ENCODE measurements around the gene CFAP45.

Gene CFAP45

GRCh38 chr1:159900086-159900680 lies at the start of gene CFAP45:
TSS of gene CFAP45 (minus strand) at chr1:159900165. CDS start at chr1:159900098, 67 bp downstream.
- DNase-seq: no peak

- no peak for DNase-seq
Measured at GRCh38 chr1:159949123-159949522, 49.2 kb upstream of the CFAP45 start.

- DNase-seq: no peak
Measured at GRCh38 chr1:159947942-159948341, 48.0 kb upstream of the CFAP45 start.

- no peak for DNase-seq
Measured at GRCh38 chr1:159946242-159947187, 46.5 kb upstream of the CFAP45 start.

- DNase-seq: no peak
Measured at GRCh38 chr1:159945483-159946241, 45.7 kb upstream of the CFAP45 start, which contains the start of gene IGSF9. TSS of gene IGSF9 (minus strand) at chr1:159945613. CDS start at chr1:159943454, 2,159 bp downstream.

- DNase-seq: no peak
Measured at GRCh38 chr1:159944623-159945455, 44.9 kb upstream of the CFAP45 start.

GRCh38 chr1:159943908-159944622 lies 44.1 kb upstream of the CFAP45 start:
- no peak for DNase-seq

- no peak for DNase-seq
Measured at GRCh38 chr1:159943278-159943640, 43.3 kb upstream of the CFAP45 start.

- no peak for DNase-seq
Measured at GRCh38 chr1:159942632-159943277, 42.8 kb upstream of the CFAP45 start.

GRCh38 chr1:159941591-159942560 lies 41.9 kb upstream of the CFAP45 start:
- no peak for DNase-seq

- no peak for DNase-seq
Measured at GRCh38 chr1:159941141-159941540, 41.2 kb upstream of the CFAP45 start.

GRCh38 chr1:159940006-159940620 lies 40.1 kb upstream of the CFAP45 start:
- no peak for DNase-seq

- DNase-seq: no peak
Measured at GRCh38 chr1:159939678-159940002, 39.7 kb upstream of the CFAP45 start.

- no peak for DNase-seq
Measured at GRCh38 chr1:159938905-159939677, 39.1 kb upstream of the CFAP45 start.

GRCh38 chr1:159938211-159938852 lies 38.4 kb upstream of the CFAP45 start:
- DNase-seq: no peak

- DNase-seq: no peak
Measured at GRCh38 chr1:159937054-159937750, 37.2 kb upstream of the CFAP45 start.

- peak; percentile 26 to 40 for DNase-seq
Measured at GRCh38 chr1:159936273-159936904, 36.4 kb upstream of the CFAP45 start.
